ENCODE measurements around the gene PCMT1.

PCMT1 gene

DNA sequence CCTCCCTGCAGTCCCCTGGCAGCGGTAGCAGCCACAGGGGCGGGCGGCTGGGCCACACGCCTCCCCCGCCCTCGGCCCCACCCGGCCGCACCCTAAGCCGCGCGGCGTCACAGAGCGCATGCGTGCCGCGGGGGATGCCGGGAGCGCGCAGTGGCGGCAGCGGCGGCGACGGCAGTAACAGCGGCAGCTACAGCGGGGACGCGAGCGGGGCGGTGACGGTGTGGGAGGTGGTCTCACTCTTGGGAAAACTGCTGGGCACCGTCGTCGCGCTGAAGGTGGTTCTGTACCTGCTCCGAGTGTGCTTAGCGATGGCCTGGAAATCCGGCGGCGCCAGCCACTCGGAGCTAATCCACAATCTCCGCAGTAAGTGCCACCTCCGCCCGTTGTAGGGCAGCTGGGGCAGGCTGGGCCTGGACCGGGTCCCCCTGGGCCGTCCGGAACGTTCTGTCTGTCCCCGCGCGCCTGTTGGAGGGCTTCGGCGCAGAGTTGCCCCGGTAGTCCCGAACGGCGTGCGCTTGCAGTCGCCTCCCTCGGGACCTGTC lies at the start of gene PCMT1:
TSS of gene PCMT1 (plus strand) at position 148 of the 542 bp plus-strand sequence. CDS start at position 309, 161 bp downstream.
- DNase-seq (ENCODE audit: low read depth): peak; percentile 92
- TF ChIP-seq, protein P1, sequence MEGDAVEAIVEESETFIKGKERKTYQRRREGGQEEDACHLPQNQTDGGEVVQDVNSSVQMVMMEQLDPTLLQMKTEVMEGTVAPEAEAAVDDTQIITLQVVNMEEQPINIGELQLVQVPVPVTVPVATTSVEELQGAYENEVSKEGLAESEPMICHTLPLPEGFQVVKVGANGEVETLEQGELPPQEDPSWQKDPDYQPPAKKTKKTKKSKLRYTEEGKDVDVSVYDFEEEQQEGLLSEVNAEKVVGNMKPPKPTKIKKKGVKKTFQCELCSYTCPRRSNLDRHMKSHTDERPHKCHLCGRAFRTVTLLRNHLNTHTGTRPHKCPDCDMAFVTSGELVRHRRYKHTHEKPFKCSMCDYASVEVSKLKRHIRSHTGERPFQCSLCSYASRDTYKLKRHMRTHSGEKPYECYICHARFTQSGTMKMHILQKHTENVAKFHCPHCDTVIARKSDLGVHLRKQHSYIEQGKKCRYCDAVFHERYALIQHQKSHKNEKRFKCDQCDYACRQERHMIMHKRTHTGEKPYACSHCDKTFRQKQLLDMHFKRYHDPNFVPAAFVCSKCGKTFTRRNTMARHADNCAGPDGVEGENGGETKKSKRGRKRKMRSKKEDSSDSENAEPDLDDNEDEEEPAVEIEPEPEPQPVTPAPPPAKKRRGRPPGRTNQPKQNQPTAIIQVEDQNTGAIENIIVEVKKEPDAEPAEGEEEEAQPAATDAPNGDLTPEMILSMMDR (IDR thresholded peaks at IDR 0.05; ENCODE audit: insufficient read depth, low read depth, low read length, missing control alignments): no peak
- H3K4me3 ChIP-seq (ENCODE audit: low read length): peak within 1 kb of the TSS; percentile 96

DNA sequence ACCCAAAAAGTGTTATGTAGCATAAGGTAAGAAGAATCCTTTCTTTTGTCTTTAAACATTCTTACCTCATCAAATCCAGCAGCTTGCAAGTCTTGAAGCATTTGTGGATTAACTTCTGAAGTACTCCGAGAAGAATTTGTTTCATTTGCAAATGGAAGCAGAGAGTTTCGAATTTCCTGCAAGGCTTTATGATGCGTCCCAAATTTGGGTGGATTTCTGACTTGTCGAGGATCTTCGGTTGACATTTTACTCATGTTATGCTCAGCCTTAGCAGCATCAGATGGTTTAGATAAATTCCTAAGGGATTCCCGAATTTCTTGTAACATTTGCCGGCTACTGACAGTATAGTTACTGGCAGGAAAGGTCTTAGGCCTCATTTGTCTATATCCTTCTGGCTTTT lies 47.8 kb upstream of the PCMT1 start:
- DNase-seq (ENCODE audit: low read depth): no peak
- TF ChIP-seq, protein P1 (IDR thresholded peaks at IDR 0.05; ENCODE audit: insufficient read depth, low read depth, low read length, missing control alignments): no peak
- H3K4me3 ChIP-seq (ENCODE audit: low read length): no peak overlapping the region

DNA sequence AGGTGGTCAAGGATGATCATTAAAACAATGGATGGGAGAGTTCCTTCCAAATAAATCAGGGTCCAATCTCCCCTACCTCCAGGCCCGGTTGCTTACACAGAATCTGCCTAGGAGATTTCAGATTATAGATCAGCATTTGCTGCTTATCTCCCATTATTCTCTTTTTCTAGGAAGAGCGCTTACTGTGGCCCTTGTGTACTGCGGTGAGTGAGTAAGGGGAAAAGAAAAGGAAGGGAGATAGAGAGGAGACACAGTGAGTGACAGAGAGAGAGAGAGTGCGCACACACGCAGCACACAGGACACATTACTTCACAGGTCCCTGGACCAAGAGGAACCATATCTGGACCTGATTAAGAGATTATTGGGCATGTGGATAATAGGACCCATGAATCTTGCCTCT lies 37.8 kb upstream of the PCMT1 start:
- TF ChIP-seq, protein P1 (IDR thresholded peaks at IDR 0.05; ENCODE audit: insufficient read depth, low read depth, low read length, missing control alignments): no peak
- no peak overlapping the region for H3K4me3 ChIP-seq (ENCODE audit: low read length)
- no peak for DNase-seq (ENCODE audit: low read depth)

DNA sequence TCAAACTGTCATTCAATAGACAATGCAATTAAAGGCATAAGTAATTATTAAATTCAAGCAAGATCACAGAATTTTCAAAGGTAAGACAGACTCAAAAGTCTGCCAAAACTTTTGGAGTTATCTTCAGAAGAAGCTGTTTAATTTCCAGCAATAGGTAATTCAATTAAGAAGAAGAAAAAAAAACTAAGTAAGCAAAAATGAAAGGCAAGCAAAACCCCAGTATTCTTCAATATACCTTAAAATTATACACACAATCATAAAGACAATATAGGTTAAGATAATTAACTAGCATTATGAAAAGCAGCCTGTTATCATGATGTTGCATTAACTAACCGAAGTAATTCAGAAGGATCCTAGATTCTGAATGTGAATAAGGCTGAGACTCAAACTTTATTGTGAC lies 35.1 kb upstream of the PCMT1 start:
- H3K4me3 ChIP-seq (ENCODE audit: low read length): no peak overlapping the region
- no peak for DNase-seq (ENCODE audit: low read depth)
- TF ChIP-seq, protein P1 (IDR thresholded peaks at IDR 0.05; ENCODE audit: insufficient read depth, low read depth, low read length, missing control alignments): no peak

DNA sequence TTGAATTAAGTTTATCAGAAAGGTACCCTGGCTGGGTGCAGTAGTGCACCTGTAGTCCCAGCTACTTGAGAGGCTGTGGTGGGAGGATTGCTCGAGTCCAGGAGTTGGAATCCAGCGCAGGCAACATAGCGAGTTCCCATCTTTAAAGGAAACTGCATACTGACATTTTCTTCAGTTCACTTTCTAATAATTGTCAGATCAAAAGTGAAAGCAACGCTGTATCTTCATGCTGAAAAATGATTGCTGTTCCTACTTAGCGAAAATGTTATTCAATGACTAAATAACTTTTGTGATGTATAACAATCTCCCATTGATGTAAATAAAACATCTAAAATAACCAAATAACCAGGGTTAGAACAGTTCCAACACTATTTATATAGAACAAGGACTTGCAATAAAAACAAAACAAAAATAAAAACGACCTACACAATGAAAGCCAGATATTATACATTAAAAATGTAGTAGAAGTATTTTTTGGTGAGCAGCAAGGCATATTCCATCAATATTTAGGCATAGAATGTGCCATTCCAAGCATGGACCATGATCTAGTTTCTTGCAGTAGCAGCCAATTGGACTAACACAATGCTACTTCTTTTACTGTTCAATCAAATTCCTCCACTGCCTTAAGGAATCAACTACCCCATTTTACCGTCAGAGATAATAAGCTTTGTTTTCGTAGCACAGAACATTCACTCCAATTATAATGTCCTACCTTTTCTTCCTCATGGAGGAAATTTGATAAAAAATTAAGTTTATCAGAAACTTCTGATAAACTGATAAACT lies 33.2 kb upstream of the PCMT1 start:
- H3K4me3 ChIP-seq (ENCODE audit: low read length): peak overlapping the region; percentile 74
- peak; percentile 14 for DNase-seq (ENCODE audit: low read depth)
- TF ChIP-seq, protein P1 (IDR thresholded peaks at IDR 0.05; ENCODE audit: insufficient read depth, low read depth, low read length, missing control alignments): no peak

DNA sequence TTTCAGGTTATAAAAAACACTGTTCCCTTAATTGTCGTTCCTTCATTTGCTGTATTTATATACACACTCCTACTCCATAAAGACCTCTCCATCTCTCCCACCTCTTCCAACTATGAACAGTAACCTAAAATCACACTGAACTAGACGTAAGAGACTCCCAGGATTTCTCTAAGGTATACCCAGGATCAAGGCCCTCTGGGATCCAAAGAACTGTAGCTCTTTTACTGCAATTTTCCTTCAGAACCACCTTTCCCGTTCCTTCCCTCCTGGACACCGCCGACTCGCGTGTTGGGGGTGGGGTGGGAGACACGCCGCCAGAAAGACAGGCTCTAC lies 32.3 kb upstream of the PCMT1 start:
- H3K4me3 ChIP-seq (ENCODE audit: low read length): peak overlapping the region; percentile 74
- TF ChIP-seq, protein P1 (IDR thresholded peaks at IDR 0.05; ENCODE audit: insufficient read depth, low read depth, low read length, missing control alignments): no peak
- no peak for DNase-seq (ENCODE audit: low read depth)
